ENCODE measurements around the gene MAN1A2. TPM values are rescaled to one million over a fixed set of nuclear protein-coding genes. Genes with fewer than 3 reads are reported as not detected.
"Not testable (repeated sequence)": the region's sequence is repeated elsewhere in the genome, so short reads cannot be mapped to it uniquely, and the experiment has no call there.

MAN1A2 gene
- polyA plus RNA-seq, 1 experiment: 11.9 TPM

- CTCF ChIA-PET: no interaction called here
- peaks cover 2% of the 10 kb centered on the region for H3K27me3 ChIP-seq (ENCODE audit: control insufficient read depth, insufficient read depth, low read length)
- POLR2A ChIA-PET: no interaction called here
- no peaks in the 10 kb centered on the region for H3K36me3 ChIP-seq (ENCODE audit: control insufficient read depth, insufficient read depth, low read length)
- H3K4me3 ChIP-seq (ENCODE audit: low read depth, low read length): no peak overlapping the region
- TF ChIP-seq CTCF (IDR thresholded peaks at IDR 0.05; ENCODE audit: insufficient read depth, low read depth, low read length): no peak
- DNase-seq (ENCODE audit: low read depth): no peak
These were observed 186.2 kb downstream of the MAN1A2 start for GRCh38 chr1:117553471-117553870.

GRCh38 chr1:117555806-117556205, 188.6 kb downstream of the MAN1A2 start:
- CTCF ChIA-PET: interaction anchor here (0.9 kb wide), 1 partner anchor 202 kb away, joined by 4 read pairs; no protein-coding TSS in a partner anchor
- no peak for TF ChIP-seq CTCF (IDR thresholded peaks at IDR 0.05; ENCODE audit: insufficient read depth, low read depth, low read length)
- POLR2A ChIA-PET: interaction anchor here (0.7 kb wide), 1 partner anchor 198 kb away, joined by 3 read pairs; no protein-coding TSS in a partner anchor
- Histone ChIP-seq H3K4me3 (ENCODE audit: low read depth, low read length) (no peak overlapping the region), H3K27me3 (ENCODE audit: control insufficient read depth, insufficient read depth, low read length) (peaks cover 2% of the 10 kb centered on the region), H3K36me3 (ENCODE audit: control insufficient read depth, insufficient read depth, low read length) (no peaks in the 10 kb centered on the region)
- DNase-seq (ENCODE audit: low read depth): no peak

- Histone ChIP-seq H3K36me3 (ENCODE audit: control insufficient read depth, insufficient read depth, low read length) (no peaks in the 10 kb centered on the region), H3K27me3 (ENCODE audit: control insufficient read depth, insufficient read depth, low read length) (peaks cover 2% of the 10 kb centered on the region), H3K4me3 (ENCODE audit: low read depth, low read length) (no peak overlapping the region)
- DNase-seq (ENCODE audit: low read depth): no peak
- ChIA-PET POLR2A (interaction anchor here (0.7 kb wide), 1 partner anchor 198 kb away, joined by 3 read pairs; no protein-coding TSS in a partner anchor), CTCF (no interaction called here)
- TF ChIP-seq CTCF (IDR thresholded peaks at IDR 0.05; ENCODE audit: insufficient read depth, low read depth, low read length): no peak
These were observed 189.1 kb downstream of the MAN1A2 start for GRCh38 chr1:117556341-117556740.

GRCh38 chr1:117556976-117557375, 189.7 kb downstream of the MAN1A2 start:
- Histone ChIP-seq H3K27me3 (ENCODE audit: control insufficient read depth, insufficient read depth, low read length) (peaks cover 2% of the 10 kb centered on the region), H3K4me3 (ENCODE audit: low read depth, low read length) (no peak overlapping the region), H3K36me3 (ENCODE audit: control insufficient read depth, insufficient read depth, low read length) (no peaks in the 10 kb centered on the region)
- no peak for TF ChIP-seq CTCF (IDR thresholded peaks at IDR 0.05; ENCODE audit: insufficient read depth, low read depth, low read length)
- CTCF ChIA-PET: no interaction called here
- POLR2A ChIA-PET: no interaction called here
- no peak for DNase-seq (ENCODE audit: low read depth)

GRCh38 chr1:117558451-117558850, 191.2 kb downstream of the MAN1A2 start:
- H3K27me3 ChIP-seq (ENCODE audit: control insufficient read depth, insufficient read depth, low read length); POLR2A ChIA-PET; CTCF ChIA-PET; DNase-seq (ENCODE audit: low read depth); H3K4me3 ChIP-seq (ENCODE audit: low read depth, low read length); H3K36me3 ChIP-seq (ENCODE audit: control insufficient read depth, insufficient read depth, low read length): not testable (repeated sequence)

- no peak for DNase-seq (ENCODE audit: low read depth)
- Histone ChIP-seq H3K27me3 (ENCODE audit: control insufficient read depth, insufficient read depth, low read length) (peaks cover 3% of the 10 kb centered on the region), H3K36me3 (ENCODE audit: control insufficient read depth, insufficient read depth, low read length) (no peaks in the 10 kb centered on the region), H3K4me3 (ENCODE audit: low read depth, low read length) (no peak overlapping the region)
- ChIA-PET POLR2A (no interaction called here), CTCF (no interaction called here)
- TF ChIP-seq CTCF (IDR thresholded peaks at IDR 0.05; ENCODE audit: insufficient read depth, low read depth, low read length): no peak
These were observed 191.9 kb downstream of the MAN1A2 start for GRCh38 chr1:117559139-117559538.

Data from BJ (cell line).